SK-N-SH treated with all-trans-retinoic acid at 6 μM for 48 hours (cell line): Measurements from ENCODE around the gene SLC12A6.

Experiments used
- ARNTL ChIP-seq: fragments of 450-650 bp; formaldehyde crosslinking; IDR thresholded peaks from 2 replicates; pipeline ENCODE4 v1.5.0; 2020; ENCODE audit warnings: low read depth, mild to moderate bottlenecking, moderate library complexity, borderline replicate concordance
- BACH2 ChIP-seq: fragments of 250-450 bp; sonication (Bioruptor Pico); IDR thresholded peaks from 2 replicates; pipeline ENCODE4 v1.9.0; 2021; ENCODE audit warnings: mild to moderate bottlenecking, borderline replicate concordance
- CSRNP3 ChIP-seq: fragments of 250-450 bp; sonication (Bioruptor Pico); IDR thresholded peaks from 2 replicates; pipeline ENCODE4 v1.5.1; 2021; ENCODE audit warnings: mild to moderate bottlenecking, moderate library complexity
- ESRRG ChIP-seq: fragments of 250-450 bp; sonication (Bioruptor Pico); IDR thresholded peaks from 2 replicates; pipeline ENCODE4 v1.6.1; 2021; ENCODE audit warnings: mild to moderate bottlenecking
- ISL1 ChIP-seq: fragments of 250-450 bp; sonication (Bioruptor Pico); IDR thresholded peaks from 2 replicates; pipeline ENCODE4 v2.1.2; 2022; ENCODE audit warnings: mild to moderate bottlenecking, moderate library complexity
- PATZ1 ChIP-seq: fragments of 250-450 bp; sonication (Bioruptor Pico); IDR thresholded peaks from 2 replicates; pipeline ENCODE4 v1.8.0; 2020; ENCODE audit warnings: mild to moderate bottlenecking, moderate library complexity, borderline replicate concordance
- POU6F1 ChIP-seq: fragments of 250-450 bp; sonication (Bioruptor Pico); IDR thresholded peaks from 2 replicates; pipeline ENCODE4 v1.8.0; 2021; ENCODE audit warnings: low read depth, mild to moderate bottlenecking, moderate library complexity, borderline replicate concordance
- PPARA ChIP-seq: fragments of 250-450 bp; sonication (Bioruptor Pico); IDR thresholded peaks from 2 replicates; pipeline ENCODE4 v1.5.0; 2020; ENCODE audit warnings: mild to moderate bottlenecking, borderline replicate concordance
- SNAI2 ChIP-seq: fragments of 250-450 bp; sonication (Bioruptor Pico); IDR thresholded peaks from 2 replicates; pipeline ENCODE4 v1.5.0; 2020; ENCODE audit warnings: mild to moderate bottlenecking, moderate library complexity
- TCF4 ChIP-seq: fragments of 250-450 bp; sonication (Bioruptor Pico); IDR thresholded peaks from 2 replicates; pipeline ENCODE4 v1.8.0; 2021; ENCODE audit warnings: mild to moderate bottlenecking, moderate library complexity, borderline replicate concordance
- ZFP30 ChIP-seq: fragments of 450-650 bp; formaldehyde crosslinking; IDR thresholded peaks from 2 replicates; pipeline ENCODE4 v1.5.0; 2022; ENCODE audit warnings: mild to moderate bottlenecking, moderate library complexity

- TF ChIP-seq PPARA (no peak), PATZ1 (CRISPR knock-in tag) (no peak), BACH2 (CRISPR knock-in tag) (no peak), SNAI2 (CRISPR knock-in tag) (no peak), TCF4 (CRISPR knock-in tag) (no peak), ZFP30 (CRISPR knock-in tag) (no peak), POU6F1 (CRISPR knock-in tag) (no peak), CSRNP3 (CRISPR knock-in tag) (no peak), ESRRG (no peak), ARNTL (CRISPR knock-in tag) (no peak), ISL1 (CRISPR knock-in tag) (no peak)
These were observed 62.4 kb downstream of the SLC12A6 start for GRCh38 chr15:34275154-34275553.
